Ovary (tissue), 3 donors: Measurements from ENCODE around the gene ATP5ME.

Experiments
- POLR2A ChIP-seq: fragments of 450-650 bp; IDR thresholded peaks from one replicate; pipeline ENCODE4 v1.6.1; 2017; ENCODE audit warnings: antibody characterized with exemption, mild to moderate bottlenecking, moderate library complexity
- TF ChIP-seq, protein P1 (sequence below), 3 donors: fragments of 450-650 bp in 2 of 3; fragments of 200-600 bp in 1 of 3; IDR thresholded peaks; one replicate each; pipeline versions ENCODE4 v1.5.1 to v1.8.0; 2016 to 2022; ENCODE audit warnings: antibody characterized with exemption in 3 of 3, mild to moderate bottlenecking in 1 of 3
- donor health status: DM: no; HTN: no; CAD: no.

- TF ChIP-seq POLR2A: no peak
- TF ChIP-seq, protein P1, sequence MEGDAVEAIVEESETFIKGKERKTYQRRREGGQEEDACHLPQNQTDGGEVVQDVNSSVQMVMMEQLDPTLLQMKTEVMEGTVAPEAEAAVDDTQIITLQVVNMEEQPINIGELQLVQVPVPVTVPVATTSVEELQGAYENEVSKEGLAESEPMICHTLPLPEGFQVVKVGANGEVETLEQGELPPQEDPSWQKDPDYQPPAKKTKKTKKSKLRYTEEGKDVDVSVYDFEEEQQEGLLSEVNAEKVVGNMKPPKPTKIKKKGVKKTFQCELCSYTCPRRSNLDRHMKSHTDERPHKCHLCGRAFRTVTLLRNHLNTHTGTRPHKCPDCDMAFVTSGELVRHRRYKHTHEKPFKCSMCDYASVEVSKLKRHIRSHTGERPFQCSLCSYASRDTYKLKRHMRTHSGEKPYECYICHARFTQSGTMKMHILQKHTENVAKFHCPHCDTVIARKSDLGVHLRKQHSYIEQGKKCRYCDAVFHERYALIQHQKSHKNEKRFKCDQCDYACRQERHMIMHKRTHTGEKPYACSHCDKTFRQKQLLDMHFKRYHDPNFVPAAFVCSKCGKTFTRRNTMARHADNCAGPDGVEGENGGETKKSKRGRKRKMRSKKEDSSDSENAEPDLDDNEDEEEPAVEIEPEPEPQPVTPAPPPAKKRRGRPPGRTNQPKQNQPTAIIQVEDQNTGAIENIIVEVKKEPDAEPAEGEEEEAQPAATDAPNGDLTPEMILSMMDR (IDR thresholded peaks at IDR 0.05): no peak
Measured at GRCh38 chr4:680091-680490, 6.0 kb upstream of the ATP5ME start.
